Right lobe of liver (tissue), 6 donors: Measurements from ENCODE around the gene SRP54. TPM values are rescaled to one million over a fixed set of nuclear protein-coding genes. Genes with fewer than 3 reads are reported as not detected.
"Not testable (repeated sequence)": the region's sequence is repeated elsewhere in the genome, so short reads cannot be mapped to it uniquely, and the experiment has no call there.

Experiments used
- ATAC-seq, 4 donors: fragments of 200-7000 bp; cut with Tn5 transposase; one replicate each; pipeline ENCODE4 v1.9.1; 2020; ENCODE audit warnings: mild to moderate bottlenecking in 4 of 4, moderate library complexity in 4 of 4
- DNase-seq, 3 donors: peaks; one replicate each; pipeline ENCODE4 v3.0.0-alpha.2; 2020
- H3K27ac ChIP-seq, 3 donors: fragments of 200-600 bp; one replicate each; pipeline ENCODE4 v1.8.0; 2022
- H3K27me3 ChIP-seq, 2 donors: fragments of 200-600 bp; one replicate each; pipeline ENCODE4 v1.8.0; 2022
- H3K36me3 ChIP-seq, 4 donors: fragments of 200-600 bp; sonication (generic) in 1 of 4; one replicate each; pipeline versions ENCODE4 v1.5.1 to v1.8.0; 2017 to 2022; ENCODE audit warnings: control low read depth in 1 of 4
- H3K4me1 ChIP-seq, 4 donors: fragments of 200-600 bp; sonication (generic) in 1 of 4; one replicate each; pipeline versions ENCODE4 v1.5.1 to v1.8.0; 2017 to 2022; ENCODE audit warnings: control low read depth in 1 of 4
- H3K4me3 ChIP-seq, 3 donors: fragments of 200-600 bp; one replicate each; pipeline ENCODE4 v1.8.0; 2022
- H3K9me3 ChIP-seq, 4 donors: fragments of 200-600 bp; sonication (generic) in 1 of 4; one replicate each; pipeline versions ENCODE4 v1.5.1 to v1.8.0; 2017 to 2022; ENCODE audit warnings: control low read depth in 1 of 4
- POLR2A ChIP-seq: fragments of 450-650 bp; IDR thresholded peaks from one replicate; pipeline ENCODE4 v1.6.1; 2017; ENCODE audit warnings: antibody characterized with exemption, mild to moderate bottlenecking
- WGBS: methylation state at CpG from one replicate; pipeline ENCODE4 v1.1.6; 2018; ENCODE audit warnings: low coverage, low lambda C conversion rate; ENCODE audit not compliant: insufficient coverage; ENCODE audit errors: missing lambda C conversion rate; 5-methylcytosine and 5-hydroxymethylcytosine counted together
- intact Hi-C, 2 donors: fragments of 100-400 bp; cut with DNase I; formaldehyde crosslinking; loops; one replicate each; pipeline versions ENCODE4 v1.11.2 to v1.14.1; 2022
- total RNA-seq, 6 experiments: library from RNA; depleted of rRNA in 2 of 6; stranded (reverse); fragments of >200 nt in 2 of 6; fragmentation: NEBNext Ultra II Directional in 3 of 6; extraction: Animal tissue kit (Norgen Biotek cat#: 25700) in 3 of 6; gene quantifications; one replicate each; pipeline versions ENCODE4 v1.1.0 to v1.2.4, GENCODE V29; 2016 to 2023
- TF ChIP-seq, protein P1 (sequence below), 4 donors: fragments of 200-600 bp in 3 of 4; fragments of 450-650 bp in 1 of 4; IDR thresholded peaks; one replicate each; pipeline versions ENCODE4 v1.5.1 to v1.8.0; 2016 to 2022; ENCODE audit warnings: antibody characterized with exemption in 4 of 4, mild to moderate bottlenecking in 2 of 4
- donor health status: DM: no; HTN: yes; CAD: no.
- donor health status: DM: no; HTN: no; CAD: no.
- donor health status: DM: no; HTN: no; CAD: no.
- donor health status: DM: no; HTN: yes; CAD: no.
- donor health status: DM: no; HTN: yes; CAD: no.

The SRP54 gene
- total RNA-seq, 6 experiments from 2014 or later, result 35.1 to 46.7 (median 41.0) TPM

DNA sequence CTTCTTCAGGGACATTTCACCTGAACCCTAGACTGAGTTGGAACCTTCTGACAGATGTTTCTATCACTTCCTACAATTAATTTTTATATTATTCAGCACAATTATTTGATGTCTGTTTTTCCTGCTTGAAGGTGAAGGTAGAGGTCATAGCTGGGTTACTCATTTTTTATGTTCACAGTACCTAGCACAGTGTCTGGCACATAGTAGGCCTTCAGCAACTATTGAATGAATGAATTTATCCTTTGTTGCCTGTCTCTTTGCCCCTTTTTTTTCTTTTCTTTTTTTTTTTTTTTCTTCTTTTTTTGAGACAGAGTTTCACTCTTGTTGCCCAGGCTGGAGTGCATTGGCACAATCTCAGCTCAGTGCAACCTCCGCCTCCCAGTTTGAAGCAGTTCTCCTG, 33.8 kb downstream of the SRP54 start:
- Histone ChIP-seq H3K27me3 (no peaks in the 10 kb centered on the region), H3K9me3 (no peaks in the 10 kb centered on the region), H3K4me1 (no peaks in the 10 kb centered on the region), H3K36me3 (peaks cover 0 to 89% (median 28%) of the 10 kb centered on the region in 4 donors), H3K4me3 (no peak overlapping the region), H3K27ac (no peak overlapping the region)
- ATAC-seq, result no peak
- intact Hi-C loops, result no loop called here
- no peak for DNase-seq
- TF ChIP-seq POLR2A, result no peak
- TF ChIP-seq, protein P1, sequence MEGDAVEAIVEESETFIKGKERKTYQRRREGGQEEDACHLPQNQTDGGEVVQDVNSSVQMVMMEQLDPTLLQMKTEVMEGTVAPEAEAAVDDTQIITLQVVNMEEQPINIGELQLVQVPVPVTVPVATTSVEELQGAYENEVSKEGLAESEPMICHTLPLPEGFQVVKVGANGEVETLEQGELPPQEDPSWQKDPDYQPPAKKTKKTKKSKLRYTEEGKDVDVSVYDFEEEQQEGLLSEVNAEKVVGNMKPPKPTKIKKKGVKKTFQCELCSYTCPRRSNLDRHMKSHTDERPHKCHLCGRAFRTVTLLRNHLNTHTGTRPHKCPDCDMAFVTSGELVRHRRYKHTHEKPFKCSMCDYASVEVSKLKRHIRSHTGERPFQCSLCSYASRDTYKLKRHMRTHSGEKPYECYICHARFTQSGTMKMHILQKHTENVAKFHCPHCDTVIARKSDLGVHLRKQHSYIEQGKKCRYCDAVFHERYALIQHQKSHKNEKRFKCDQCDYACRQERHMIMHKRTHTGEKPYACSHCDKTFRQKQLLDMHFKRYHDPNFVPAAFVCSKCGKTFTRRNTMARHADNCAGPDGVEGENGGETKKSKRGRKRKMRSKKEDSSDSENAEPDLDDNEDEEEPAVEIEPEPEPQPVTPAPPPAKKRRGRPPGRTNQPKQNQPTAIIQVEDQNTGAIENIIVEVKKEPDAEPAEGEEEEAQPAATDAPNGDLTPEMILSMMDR (IDR thresholded peaks at IDR 0.05), result no peak
- WGBS, result no CpG with 5 or more reads among the region's 1 CpG

DNA sequence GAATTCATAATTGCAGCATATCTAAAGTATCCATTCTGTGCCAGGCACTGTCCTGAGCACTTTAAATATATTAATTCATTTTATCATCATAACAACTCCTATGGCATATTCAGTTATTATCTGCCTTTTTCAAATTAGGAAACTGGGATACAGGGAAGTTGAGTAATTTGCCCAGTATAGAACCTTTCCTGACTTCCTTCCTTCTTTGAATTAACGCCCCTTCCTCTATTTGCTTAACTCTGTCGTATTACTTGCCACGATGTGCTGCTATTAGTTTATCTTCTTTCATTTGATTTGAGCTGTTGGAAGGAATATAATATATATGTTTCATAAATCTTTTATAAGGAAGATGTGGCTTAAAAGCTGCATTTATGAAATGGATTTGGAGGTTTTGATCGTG, 37.9 kb downstream of the SRP54 start:
- Histone ChIP-seq H3K4me1 (no peaks in the 10 kb centered on the region), H3K27ac (no peak overlapping the region), H3K27me3 (no peaks in the 10 kb centered on the region), H3K4me3 (no peak overlapping the region), H3K9me3 (no peaks in the 10 kb centered on the region), H3K36me3 (peaks cover 0 to 87% (median 26%) of the 10 kb centered on the region in 4 donors)
- DNase-seq, result no peak
- TF ChIP-seq POLR2A, result no peak
- TF ChIP-seq, protein P1 (IDR thresholded peaks at IDR 0.05), result no peak
- ATAC-seq, result no peak
- 64% methylated on average over 4 of the region's 4 CpGs for WGBS
- intact Hi-C loops, result no loop called here

DNA sequence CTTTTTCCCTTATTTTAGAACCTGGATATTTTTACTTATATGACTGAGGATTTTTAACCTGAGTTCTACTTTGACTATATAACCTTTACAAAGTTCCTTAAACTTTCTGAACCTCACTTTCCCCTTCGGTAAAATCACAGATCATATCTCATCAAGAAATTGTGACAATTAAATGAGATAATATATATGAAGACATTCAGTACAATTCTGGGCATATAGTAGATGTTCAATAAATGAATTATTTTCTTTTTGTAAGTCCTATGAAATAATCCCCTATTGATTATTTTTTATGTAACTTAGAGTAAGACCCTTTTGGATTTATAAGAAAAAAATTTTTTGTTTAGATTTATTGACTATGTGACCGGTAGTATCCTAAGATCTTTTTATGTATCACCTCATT, 45.6 kb downstream of the SRP54 start:
- no peak for ATAC-seq
- H3K9me3 ChIP-seq, result no peaks in the 10 kb centered on the region
- H3K27me3 ChIP-seq, result no peaks in the 10 kb centered on the region
- no peak for DNase-seq
- H3K4me1 ChIP-seq, result peaks cover 0 to 5% (median 0%) of the 10 kb centered on the region in 4 donors
- WGBS, result 89% methylated on average over 2 of the region's 2 CpGs
- H3K4me3 ChIP-seq, result no peak overlapping the region
- H3K36me3 ChIP-seq, result peaks cover 0 to 74% (median 14%) of the 10 kb centered on the region in 4 donors
- intact Hi-C loops, result no loop called here
- no peak overlapping the region for H3K27ac ChIP-seq
- no peak for TF ChIP-seq POLR2A

DNA sequence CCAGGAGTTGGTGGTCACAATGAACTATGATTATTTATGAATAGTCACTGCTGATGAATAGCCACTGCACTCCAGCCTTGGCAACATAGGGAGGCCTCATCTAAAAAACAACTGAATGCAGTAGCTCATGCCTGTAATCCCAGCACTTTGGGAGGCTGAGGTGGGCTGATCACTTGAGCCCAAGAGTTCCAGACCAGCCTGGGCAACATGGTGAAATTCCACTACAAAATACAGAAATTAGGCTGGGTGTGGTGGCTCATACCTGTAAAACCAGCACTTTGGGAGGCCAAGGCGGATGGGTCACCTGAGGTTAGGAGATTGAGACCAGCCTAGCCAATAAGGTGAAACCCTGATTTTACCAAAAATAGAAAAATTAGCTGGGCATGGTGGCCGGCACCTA, 49.8 kb downstream of the SRP54 start:
- no peaks in the 10 kb centered on the region for H3K9me3 ChIP-seq
- no peaks in the 10 kb centered on the region for H3K27me3 ChIP-seq
- 100% methylated on average over 1 of the region's 2 CpGs for WGBS
- peaks cover 0 to 36% (median 0%) of the 10 kb centered on the region in 4 donors for H3K4me1 ChIP-seq
- no peak for TF ChIP-seq POLR2A
- TF ChIP-seq, protein P1 (IDR thresholded peaks at IDR 0.05), result no peak
- H3K36me3 ChIP-seq, result peaks cover 0 to 40% (median 8%) of the 10 kb centered on the region in 4 donors
- no peak overlapping the region for H3K4me3 ChIP-seq
- no peak overlapping the region for H3K27ac ChIP-seq
- no peak for DNase-seq
- intact Hi-C loops, result no loop called here
- no peak for ATAC-seq

DNA sequence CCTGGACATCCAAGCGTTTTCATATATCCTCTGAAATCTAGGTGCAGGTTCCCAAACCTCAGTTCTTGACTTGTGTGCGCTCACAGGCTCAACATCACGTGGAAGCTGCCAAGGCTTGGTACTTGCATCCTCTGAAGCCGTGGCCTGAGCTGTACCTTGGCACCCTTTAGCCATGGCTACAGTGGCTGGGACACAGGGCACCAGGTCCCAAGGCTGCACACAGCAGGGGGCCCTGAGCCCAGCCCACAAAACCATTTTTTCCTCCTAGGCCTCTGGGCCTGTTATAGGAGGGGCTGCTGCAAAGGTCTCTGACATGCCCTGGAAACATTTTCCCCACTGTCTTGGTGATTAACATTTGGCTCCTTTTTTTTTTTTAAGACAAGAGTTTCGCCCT, 51.6 kb downstream of the SRP54 start:
- intact Hi-C loops, result no loop called here
- Histone ChIP-seq H3K36me3 (peaks cover 0 to 21% (median 5%) of the 10 kb centered on the region in 4 donors), H3K27me3 (no peaks in the 10 kb centered on the region), H3K27ac (peak overlapping the region in 1 of 3 donors; percentile 67), H3K4me1 (peaks cover 0 to 36% (median 0%) of the 10 kb centered on the region in 4 donors), H3K9me3 (no peaks in the 10 kb centered on the region), H3K4me3 (no peak overlapping the region)
- ATAC-seq (peak; percentile 17 to 48 (median 40)), DNase-seq (no peak)
- TF ChIP-seq POLR2A, result no peak
- TF ChIP-seq, protein P1 (IDR thresholded peaks at IDR 0.05), result no peak
- WGBS, result 73% methylated on average over 2 of the region's 5 CpGs

DNA sequence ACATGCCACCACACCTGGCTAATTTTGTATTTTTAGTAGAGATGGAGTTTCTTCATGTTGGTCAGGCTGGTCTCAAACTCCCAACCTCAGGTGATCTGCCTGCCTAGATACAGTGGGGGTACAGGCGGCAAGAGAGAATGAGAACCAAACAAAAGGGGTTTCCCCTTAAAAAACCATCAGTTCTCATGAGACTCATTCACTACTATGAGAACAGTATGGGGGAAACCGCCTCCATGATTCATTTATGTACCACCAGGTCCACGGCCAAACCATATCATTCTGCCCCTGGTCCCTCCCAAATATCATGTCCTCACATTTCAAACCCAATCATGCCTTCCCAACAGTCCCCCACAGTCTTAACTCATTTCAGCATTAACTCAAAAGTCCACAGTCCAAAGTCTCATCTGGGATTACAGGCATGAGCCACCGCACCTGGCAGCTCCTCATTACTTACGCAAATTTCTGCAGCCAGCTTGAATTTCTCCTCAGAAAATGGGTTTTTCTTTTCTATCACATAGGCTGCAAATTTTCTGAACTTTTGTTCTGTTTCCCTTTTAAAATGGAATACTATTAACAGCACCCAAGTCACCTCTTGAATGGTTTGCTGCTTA, 52.3 kb downstream of the SRP54 start:
- intact Hi-C loops, H3K27me3 ChIP-seq, H3K9me3 ChIP-seq, H3K4me3 ChIP-seq: not testable (repeated sequence)
- ATAC-seq (peak; percentile 71 to 90 (median 85)), DNase-seq (peak in 1 of 3 donors; percentile 62)
- WGBS, result 42% methylated on average over 4 of the region's 5 CpGs
- Histone ChIP-seq H3K4me1 (peaks cover 0 to 36% (median 0%) of the 10 kb centered on the region in 4 donors), H3K27ac (peak overlapping the region in 1 of 3 donors; percentile 67), H3K36me3 (peaks cover 0 to 15% (median 4%) of the 10 kb centered on the region in 4 donors)

DNA sequence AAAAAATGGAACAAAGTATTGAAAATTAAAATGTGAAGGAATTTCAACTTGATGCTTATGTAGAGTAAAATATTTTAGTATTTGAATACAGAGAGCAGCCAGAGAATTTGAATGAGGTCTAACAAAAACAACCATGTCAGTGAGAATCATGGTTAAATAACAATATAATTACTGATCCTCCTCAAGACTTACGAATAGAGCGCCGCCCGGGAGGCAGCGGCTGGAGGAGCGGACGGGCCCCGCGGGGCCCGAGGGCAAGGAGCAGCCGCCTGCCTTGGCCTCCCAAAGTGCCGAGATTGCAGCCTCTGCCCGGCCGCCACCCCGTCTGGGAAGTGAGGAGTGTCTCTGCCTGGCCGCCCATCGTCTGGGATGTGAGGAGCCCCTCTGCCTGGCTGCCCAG, 55.5 kb downstream of the SRP54 start:
- H3K36me3 ChIP-seq, H3K9me3 ChIP-seq, H3K4me3 ChIP-seq, H3K27ac ChIP-seq, ATAC-seq, intact Hi-C loops, H3K27me3 ChIP-seq, DNase-seq: not testable (repeated sequence)
- WGBS, result no CpG with 5 or more reads among the region's 17 CpGs
- H3K4me1 ChIP-seq, result peaks cover 0 to 32% (median 0%) of the 10 kb centered on the region in 4 donors
